Stimulated activated CD8-positive, alpha-beta memory T cell treated with anti-CD3 and anti-CD28 coated beads, Interleukin-15, amount 100 ng/mL, for 48 hours (primary cell): ENCODE results near the gene NALCN.

Source experiments
- DNase-seq, 2 donors: peaks; one replicate each; pipeline ENCODE4 v3.0.0-alpha.2; 2020; ENCODE audit warnings: low read depth in 2 of 2

Gene NALCN

GRCh38 chr13:101209206-101209893 lies 207.0 kb downstream of the NALCN start:
- no peak for DNase-seq

GRCh38 chr13:101205408-101205807 lies 210.9 kb downstream of the NALCN start:
- DNase-seq, result no peak

- no peak for DNase-seq
Measured at GRCh38 chr13:101204270-101205020, 211.9 kb downstream of the NALCN start.

- DNase-seq, result no peak
Measured at GRCh38 chr13:101202590-101202989, 213.7 kb downstream of the NALCN start.

- DNase-seq, result no peak
Measured at GRCh38 chr13:101190976-101191375, 225.3 kb downstream of the NALCN start.

- no peak for DNase-seq
Measured at GRCh38 chr13:101190337-101190736, 226.0 kb downstream of the NALCN start.

GRCh38 chr13:101185606-101186005 lies 230.7 kb downstream of the NALCN start:
- DNase-seq, result no peak

- DNase-seq, result no peak
Measured at GRCh38 chr13:101181076-101181685, 235.1 kb downstream of the NALCN start.

- no peak for DNase-seq
Measured at GRCh38 chr13:101179021-101179420, 237.3 kb downstream of the NALCN start.

- no peak for DNase-seq
Measured at GRCh38 chr13:101178406-101178805, 237.9 kb downstream of the NALCN start.

GRCh38 chr13:101170306-101170705 lies 246.0 kb downstream of the NALCN start:
- no peak for DNase-seq

- DNase-seq, result no peak
Measured at GRCh38 chr13:101157261-101157660, 259.0 kb downstream of the NALCN start.

- DNase-seq, result no peak
Measured at GRCh38 chr13:101155920-101156319, 260.4 kb downstream of the NALCN start.

GRCh38 chr13:101152184-101152583 lies 264.1 kb downstream of the NALCN start:
- DNase-seq, result no peak

- no peak for DNase-seq
Measured at GRCh38 chr13:101150998-101151397, 265.3 kb downstream of the NALCN start.

GRCh38 chr13:101149735-101150384 lies 266.4 kb downstream of the NALCN start:
- no peak for DNase-seq

GRCh38 chr13:101146101-101146898 lies 270.0 kb downstream of the NALCN start:
- no peak for DNase-seq

- DNase-seq, result no peak
Measured at GRCh38 chr13:101144808-101145419, 271.4 kb downstream of the NALCN start.

- DNase-seq, result no peak
Measured at GRCh38 chr13:101140936-101141335, 275.4 kb downstream of the NALCN start.

- DNase-seq, result no peak
Measured at GRCh38 chr13:101140087-101140770, 276.1 kb downstream of the NALCN start.

GRCh38 chr13:101139081-101139480 lies 277.2 kb downstream of the NALCN start:
- DNase-seq, result no peak
